Hypothalamus (tissue), 51 donors: ENCODE measurements around the gene METRNL.
A peak's percentile ranks its signal among the peaks of the same experiment; 100 is the strongest.
"Not testable (repeated sequence)": the region's sequence is repeated elsewhere in the genome, so short reads cannot be mapped to it uniquely, and the experiment has no call there.

ENCODE experiments used
- DNase-seq, 51 donors: peaks; one replicate each; lab custom pipeline; 2025; lab: John Stamatoyannopoulos, UW

The METRNL gene

DNA sequence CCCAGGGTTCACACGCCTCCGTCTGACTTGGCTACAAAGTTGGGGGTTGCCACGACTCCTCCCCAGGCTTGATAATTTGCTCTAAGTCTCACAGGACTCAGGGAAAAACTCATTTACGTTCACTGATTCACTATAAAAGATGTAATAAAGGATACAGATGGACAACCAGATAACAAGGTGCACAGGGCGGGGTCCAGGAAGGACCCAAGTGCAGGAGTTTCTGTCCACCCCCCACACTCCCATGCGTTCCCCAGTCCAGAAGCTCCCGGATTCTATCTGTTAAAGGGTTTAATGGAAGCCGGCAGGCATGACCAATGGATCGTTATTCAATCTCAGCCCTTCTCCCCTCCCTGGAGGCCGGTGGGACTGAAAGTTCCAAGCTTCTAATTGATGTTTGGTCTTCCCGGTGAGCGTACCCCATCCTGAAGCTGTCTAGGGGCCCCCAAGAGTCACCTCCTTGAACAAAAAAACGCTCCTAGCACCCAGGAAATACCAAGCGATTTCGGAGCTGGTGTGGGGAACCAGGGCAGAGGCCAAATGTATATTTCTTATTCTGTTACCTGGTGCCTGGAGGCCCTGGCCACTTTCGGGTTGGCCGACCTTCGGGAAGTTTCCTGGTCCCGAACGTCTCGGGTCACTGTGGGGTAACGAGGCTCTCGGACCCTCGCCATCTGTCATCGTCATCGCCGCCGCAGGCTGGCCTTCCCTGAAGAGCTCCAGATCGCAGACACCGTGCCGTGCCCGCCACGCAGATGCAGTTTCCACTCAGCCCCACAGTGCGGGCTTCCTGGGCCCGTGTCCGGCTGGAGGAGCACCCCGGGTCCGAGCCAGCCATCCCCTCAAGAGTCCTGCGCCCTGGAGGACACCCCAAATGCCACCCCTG, 13.5 kb upstream of the METRNL start:
- DNase-seq: no peak

GRCh38 chr17:83066543-83066890, 12.9 kb upstream of the METRNL start:
- not testable (repeated sequence) for DNase-seq

DNA sequence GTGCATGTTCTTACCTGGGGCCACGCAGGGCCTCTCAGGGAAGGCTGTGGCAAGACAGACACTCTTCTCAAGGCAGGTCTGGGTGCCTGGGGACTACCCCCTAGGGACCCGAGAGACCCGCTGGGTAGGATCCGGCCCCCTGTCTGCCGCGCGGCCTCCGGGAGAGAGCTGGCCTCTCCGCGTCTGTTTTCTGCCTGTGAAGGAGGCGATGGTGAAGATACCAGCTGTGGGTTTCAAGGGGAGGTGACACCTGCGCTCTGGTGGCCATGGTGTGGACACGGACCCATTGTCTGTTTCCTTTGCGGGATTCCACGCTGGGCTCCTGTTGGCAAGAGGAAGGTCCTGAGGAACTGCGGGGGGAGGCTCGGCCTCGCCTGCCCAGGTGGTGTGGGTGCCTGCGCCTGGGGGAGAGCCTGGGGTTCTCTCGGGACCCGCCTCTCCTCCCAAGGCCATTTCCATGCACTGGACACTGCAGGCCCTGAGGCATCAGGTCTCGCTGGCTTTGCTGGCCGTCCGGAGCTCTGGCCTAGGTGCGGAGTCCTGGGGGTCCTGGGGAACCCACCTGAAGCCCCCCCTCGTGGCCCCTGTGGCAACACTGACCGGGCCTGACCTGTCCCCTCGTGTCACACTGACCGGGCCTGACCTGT, 12.2 kb upstream of the METRNL start:
- no peak for DNase-seq

DNA sequence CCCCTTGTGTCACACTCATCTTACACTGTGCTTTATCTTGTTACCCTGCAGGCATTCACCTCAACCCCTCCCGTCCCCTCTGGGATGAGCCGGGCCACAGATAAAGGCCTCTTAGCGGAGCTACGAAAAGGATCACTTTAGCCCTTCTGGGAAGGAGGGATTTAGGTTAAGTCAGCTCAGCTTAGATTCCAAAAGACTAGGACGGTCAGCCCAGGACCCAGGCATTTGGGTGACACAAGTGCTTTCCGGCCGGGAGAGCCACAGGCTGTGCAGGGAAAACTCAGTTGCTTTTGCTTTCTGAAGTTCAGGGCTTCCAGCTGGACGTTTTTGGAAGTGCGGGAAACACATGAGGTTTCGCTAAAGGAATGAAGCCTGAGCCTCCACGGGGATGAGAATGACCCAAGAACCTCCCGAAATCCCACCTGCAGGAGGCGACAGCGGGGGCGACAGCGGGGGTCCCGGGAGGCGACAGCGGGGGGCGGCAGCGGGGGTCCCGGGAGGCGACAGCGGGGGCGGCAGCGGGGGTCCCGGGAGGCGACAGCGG, 11.6 kb upstream of the METRNL start:
- no peak for DNase-seq

DNA sequence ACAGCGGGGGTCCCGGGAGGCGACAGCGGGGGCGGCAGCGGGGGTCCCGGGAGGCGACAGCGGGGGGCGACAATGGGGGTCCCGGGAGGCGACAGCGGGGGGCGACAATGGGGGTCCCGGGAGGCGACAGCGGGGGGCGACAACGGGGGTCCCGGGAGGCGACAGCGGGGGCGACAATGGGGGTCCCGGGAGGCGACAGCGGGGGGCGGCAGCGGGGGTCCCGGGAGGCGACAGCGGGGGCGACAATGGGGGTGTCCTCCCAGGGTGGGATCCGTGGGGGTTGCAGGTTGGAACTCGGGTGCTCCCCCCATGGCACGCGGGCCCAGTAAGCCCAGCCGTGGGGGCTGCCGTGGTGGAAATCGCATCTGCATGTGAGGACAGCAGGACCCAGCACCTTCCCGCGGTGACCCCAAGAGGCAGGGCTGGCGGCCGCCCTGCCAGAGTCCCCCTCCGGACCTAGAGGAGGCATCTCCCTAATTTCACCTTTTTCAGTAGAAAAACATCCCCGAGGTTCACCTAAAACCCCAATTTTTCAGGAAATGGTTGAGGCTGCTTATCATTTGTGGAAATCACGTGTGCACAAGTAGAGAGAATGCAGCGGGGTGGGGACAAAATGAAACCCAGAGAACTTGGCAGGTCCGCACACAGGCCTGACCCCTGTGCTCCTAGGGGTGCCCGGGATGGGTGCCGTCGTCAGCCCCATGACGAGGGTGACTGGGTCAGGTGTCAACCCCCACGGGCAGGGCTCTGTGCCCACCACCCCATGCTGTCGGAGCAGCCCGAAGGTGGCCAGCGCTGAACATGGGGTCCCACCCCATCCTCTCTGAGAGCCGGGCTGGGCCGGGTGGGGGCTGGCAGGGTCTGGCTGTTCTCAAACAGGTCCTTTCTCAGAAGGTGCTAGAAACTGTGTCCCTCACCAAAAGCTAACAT, 10.5 kb upstream of the METRNL start:
- no peak for DNase-seq

DNA sequence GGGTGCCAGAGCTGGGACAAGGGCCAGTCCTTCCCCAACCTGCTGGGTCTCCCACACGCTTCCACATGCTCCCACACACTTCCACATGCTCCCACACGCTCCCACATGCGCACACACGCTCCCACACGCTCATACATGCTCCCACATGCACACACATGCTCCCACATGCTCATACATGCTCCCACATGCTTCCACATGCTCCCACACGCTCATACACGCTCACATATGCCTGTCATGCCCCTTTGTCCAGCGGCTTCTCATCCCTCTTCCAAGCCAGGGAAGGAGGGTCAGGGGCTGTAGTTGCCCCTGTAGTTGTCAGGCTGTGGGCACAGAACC, 9.9 kb upstream of the METRNL start:
- no peak for DNase-seq

DNA sequence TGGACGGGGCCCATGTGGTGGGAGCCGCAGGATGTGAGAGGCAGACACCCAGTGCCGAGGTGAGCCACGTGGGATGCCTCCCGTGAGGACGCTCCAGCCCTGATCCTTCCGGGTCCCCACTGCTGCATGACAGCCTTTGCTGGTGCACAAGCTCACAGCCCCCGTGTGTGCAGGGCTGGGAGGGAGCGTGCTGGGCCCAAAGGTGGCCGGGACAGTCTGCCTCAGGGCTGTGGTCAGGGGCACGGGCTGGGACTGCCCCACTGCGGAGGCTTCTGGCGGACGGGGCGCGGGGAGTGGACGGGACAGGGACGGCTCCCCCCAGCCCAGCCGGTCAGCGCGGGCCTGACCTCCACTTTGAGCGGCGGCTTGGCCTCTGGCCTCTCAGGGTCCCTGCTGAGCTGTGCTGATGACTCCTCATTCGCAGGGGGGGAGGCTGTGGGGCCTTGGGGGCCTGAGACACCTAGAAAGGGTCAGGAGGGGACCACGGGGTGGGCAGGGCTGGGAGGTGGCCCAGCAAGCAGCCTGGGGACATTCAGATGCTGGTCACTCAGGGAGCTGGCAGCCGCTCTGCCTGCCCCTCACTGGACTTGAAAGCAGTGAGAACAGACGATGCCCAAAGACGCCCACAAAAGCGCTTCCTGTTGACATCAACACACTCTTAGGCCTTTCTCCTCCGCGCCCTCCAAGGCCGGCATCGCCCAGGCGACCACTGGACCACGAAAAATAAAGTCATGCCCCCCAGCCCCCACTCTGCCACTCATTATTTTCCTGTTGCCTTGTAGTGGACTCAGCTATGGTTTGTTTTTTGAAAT, 9.3 kb upstream of the METRNL start:
- peak in 4 of 51 donors; percentile 21 to 46 (median 30) for DNase-seq

- DNase-seq: no peak
Measured at GRCh38 chr17:83070800-83071341, 8.5 kb upstream of the METRNL start.

GRCh38 chr17:83071365-83071764, 8.0 kb upstream of the METRNL start:
- DNase-seq: no peak

DNA sequence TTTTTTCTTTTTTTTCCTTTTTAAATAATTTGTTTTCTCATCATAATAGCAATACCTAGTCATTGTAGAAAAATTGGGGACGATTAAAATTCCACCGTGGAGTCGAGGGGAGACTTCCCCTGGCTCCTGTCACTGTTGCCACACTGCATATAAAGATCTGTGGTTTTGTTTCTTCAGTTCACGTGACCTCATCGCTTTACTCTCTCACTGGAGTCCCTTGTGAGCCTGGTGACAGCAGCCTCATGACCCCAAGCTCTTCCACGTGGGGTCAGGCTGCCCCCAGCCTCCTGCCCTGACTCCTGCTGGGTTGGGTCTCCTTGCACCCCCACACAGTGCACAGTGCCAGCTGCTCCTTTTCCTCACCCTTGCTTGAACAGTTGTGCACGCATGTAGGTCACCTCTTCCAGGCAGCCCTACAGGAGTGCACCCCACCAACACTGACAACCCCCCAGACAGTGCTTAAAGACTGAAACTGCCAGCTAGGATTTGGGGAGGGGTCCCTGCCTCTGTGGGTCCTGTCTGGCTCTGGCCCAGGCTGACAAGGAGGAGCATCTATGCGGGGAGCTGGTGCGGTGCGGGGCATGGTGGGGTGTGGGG, 7.3 kb upstream of the METRNL start:
- DNase-seq: no peak

- no peak for DNase-seq
Measured at GRCh38 chr17:83072600-83073358, 6.6 kb upstream of the METRNL start.

DNA sequence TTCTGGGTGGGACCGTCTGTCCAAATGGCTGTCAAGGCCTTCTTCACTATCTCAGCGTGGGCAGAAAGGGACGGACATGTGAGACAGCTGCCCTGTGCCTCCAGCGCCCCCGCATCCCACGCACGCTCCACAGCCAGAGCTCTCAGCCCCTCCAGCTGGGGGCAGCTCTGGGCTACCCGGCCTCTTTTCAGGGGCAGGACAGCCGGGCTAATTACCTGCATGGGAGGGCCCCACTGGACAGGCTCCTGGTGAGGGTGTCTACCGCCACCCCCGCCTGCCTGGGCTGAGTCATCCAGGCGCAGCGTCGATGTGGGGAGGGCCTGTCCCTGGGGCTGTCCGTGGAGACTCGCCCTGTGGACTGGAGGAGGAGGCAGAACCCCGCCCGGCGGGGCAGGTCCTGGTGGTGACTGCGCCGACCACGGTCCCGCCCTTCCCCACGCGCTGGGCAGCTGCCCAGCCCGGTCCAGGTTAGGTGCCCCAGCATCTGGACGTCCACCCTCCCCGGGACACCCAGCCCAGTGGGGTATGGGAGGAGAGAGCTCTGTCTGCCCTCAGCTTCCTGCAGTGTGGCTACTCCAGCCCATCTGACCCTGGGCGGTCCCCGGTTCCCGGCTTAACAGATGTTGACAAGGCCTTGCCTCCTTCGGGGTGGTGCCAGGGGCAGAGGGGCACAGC, 5.9 kb upstream of the METRNL start:
- no peak for DNase-seq

DNA sequence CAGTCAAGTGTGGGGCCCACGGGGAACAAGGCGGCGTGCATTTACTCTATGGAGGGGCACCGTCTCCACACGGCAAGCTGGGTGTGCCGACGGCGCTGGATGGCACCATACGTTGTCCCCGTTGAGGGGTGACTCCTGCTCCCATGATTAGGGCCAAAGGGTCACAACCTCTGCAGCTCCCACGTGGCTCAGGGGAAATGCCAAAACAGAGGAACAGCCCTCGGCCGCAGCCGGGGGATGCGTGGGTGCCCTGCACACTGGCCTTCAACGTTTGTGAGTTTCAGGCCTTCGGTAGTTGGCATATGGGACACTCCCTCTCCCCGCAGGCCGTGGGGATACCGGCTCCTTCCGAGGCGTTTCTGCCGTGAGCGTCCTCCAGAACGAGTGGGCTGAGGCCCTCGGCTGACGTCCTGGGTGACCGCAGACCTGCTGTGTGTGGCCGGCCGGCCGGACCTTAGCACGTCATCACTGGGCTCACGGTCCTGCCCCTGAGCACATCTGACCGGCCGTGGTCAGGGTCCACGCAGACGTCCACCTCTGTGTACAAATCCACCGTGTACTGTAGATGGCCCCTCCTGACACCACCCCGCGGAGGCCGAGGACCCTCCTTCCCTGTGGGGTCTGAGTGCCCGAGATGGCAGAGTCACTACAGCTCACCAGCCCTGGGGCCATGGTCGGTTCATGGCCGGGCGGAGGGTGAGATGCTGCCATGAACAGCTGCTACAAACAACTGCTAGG, 4.8 kb upstream of the METRNL start:
- no peak for DNase-seq

GRCh38 chr17:83075270-83075880, 4.0 kb upstream of the METRNL start:
- no peak for DNase-seq

DNA sequence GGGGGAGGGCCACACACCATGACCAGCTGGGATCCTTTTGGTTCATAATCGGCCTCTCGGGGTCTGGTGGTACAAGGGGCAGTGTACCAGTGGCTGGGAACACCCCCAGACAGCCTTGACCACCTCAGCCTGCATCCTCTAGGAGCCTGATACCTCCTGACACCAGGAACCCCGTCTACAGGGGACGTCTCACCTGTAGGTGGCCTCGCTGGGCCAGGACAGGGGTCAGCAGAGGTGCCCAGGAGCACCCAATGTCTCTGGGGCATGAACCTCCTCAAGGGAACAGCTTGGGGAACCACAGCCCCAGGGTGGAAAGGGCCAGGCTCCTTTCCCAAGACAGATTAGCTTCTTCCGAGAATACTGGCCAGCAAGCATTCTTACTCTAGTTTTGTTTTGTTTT, 2.5 kb upstream of the METRNL start:
- no peak for DNase-seq

DNA sequence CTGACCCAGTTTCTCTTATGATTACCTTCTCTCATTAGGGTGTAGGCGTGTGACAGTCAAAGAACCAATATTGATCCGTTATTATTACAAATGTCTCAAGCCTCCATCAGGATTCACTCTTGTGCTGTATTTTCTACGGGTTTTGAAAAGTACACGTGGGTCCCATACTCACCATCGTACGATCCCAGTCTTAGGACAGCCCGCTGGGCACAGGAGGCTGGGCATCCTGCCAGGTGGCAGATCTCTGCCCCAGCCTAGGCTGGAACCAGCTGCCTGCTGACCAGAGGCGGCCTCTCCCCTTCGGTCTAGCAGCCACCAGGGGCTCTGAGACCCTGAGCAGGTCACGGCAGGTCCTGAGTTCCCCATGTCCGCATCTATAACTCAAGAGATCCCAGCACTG, 2.0 kb upstream of the METRNL start:
- no peak for DNase-seq

DNA sequence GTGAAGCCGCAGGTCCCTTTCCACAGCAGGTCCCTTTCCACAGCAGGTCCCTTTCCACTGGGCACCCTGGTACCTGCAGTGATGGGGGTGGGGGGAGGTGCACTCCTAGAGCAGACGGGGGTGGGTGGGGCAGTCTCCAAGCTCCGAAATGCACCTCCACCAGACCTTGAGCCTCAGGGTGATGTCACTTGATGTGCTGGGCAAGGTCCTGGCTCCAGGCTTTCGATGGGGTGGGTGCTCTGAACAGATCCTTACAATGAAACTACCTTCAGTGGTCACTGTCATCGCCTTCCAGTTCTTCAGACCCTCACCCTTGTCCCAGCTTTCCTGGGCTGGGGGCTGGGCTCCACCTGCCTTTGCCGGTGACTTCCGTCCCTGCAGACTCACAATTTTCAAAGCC, 1.5 kb upstream of the METRNL start:
- DNase-seq: no peak
